ENCODE measurements around the gene OGA.

DNA sequence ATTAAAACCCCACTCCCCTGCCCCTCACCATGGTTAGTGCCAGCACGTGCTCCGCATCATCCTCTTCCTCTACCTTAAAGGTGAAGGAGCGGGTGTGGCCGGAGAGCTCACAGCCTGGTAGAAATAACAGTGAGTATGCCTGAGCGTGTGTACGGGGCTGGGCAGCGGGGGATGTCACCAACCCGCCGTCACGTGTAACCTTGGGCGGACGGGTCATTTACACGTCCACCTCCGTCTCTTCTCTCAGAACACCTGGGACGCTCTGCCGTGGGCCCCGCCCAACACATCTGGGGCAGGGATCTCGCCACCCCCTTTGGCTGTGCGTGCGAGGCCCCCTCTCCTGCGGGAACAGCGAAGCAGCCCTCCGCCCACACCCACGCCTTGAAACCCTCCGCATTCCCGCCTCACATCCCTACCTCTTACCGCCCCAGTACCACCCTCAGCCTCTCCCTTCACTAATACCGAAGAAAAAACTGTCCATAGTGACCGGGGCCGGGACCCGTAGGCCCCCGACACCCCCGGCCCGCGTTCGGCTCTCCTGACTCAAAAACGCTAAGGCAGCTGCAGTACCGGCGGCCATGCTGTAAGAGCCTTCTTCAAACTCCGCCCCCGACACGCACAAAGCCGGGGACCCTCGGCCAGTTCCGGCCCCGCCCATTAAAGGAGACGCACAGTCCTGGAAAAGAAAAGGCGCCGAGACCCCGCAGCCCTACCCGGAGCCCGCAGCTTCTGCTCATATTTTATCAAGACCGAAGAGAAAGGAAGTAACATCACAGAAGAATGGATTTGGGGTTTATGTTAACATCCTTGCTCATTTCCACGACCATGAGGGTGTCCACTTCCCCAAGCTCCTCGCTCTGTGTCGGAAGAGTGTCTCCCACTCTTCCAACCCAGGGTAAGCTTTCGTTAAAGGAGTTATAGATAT lies 35.2 kb downstream of the OGA start, which contains the start of gene NPM3:
- TF ChIP-seq, protein P1, sequence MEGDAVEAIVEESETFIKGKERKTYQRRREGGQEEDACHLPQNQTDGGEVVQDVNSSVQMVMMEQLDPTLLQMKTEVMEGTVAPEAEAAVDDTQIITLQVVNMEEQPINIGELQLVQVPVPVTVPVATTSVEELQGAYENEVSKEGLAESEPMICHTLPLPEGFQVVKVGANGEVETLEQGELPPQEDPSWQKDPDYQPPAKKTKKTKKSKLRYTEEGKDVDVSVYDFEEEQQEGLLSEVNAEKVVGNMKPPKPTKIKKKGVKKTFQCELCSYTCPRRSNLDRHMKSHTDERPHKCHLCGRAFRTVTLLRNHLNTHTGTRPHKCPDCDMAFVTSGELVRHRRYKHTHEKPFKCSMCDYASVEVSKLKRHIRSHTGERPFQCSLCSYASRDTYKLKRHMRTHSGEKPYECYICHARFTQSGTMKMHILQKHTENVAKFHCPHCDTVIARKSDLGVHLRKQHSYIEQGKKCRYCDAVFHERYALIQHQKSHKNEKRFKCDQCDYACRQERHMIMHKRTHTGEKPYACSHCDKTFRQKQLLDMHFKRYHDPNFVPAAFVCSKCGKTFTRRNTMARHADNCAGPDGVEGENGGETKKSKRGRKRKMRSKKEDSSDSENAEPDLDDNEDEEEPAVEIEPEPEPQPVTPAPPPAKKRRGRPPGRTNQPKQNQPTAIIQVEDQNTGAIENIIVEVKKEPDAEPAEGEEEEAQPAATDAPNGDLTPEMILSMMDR (IDR thresholded peaks at IDR 0.05; ENCODE audit: low read depth, low read length) = no peak
- TF ChIP-seq POLR2A (IDR thresholded peaks at IDR 0.05; ENCODE audit: extremely low read depth, insufficient read length) (peak; percentile 58), MAX (IDR thresholded peaks at IDR 0.05; ENCODE audit: low read depth, low read length) (peak; percentile 79)
